Stimulated activated CD4-positive, alpha-beta T cell treated with anti-CD3 and anti-CD28 coated beads, Interleukin-12 subunit alpha, Interleukin-12 subunit beta, amount 100 ng/mL, for 24 hours (primary cell): ENCODE measurements around the gene C12orf76.
"Not testable (repeated sequence)": the region's sequence is repeated elsewhere in the genome, so short reads cannot be mapped to it uniquely, and the experiment has no call there.

ENCODE experiments used
- DNase-seq, 2 experiments: peaks; one replicate each; pipeline ENCODE4 v3.0.0-alpha.2; 2020; ENCODE audit warnings: low read depth in 2 of 2

Gene C12orf76

GRCh38 chr12:110065540-110065939 is 17.2 kb upstream of the C12orf76 start:
- DNase-seq = no peak

GRCh38 chr12:110062241-110062640 is 13.9 kb upstream of the C12orf76 start:
- DNase-seq = no peak

- no peak for DNase-seq
Measured at GRCh38 chr12:110059651-110060000, 11.3 kb upstream of the C12orf76 start.

- DNase-seq = no peak
Measured at GRCh38 chr12:110058875-110059615, 10.7 kb upstream of the C12orf76 start.

GRCh38 chr12:110056643-110057042 is 8.3 kb upstream of the C12orf76 start:
- not testable (repeated sequence) for DNase-seq

GRCh38 chr12:110055375-110056352 is 7.3 kb upstream of the C12orf76 start:
- DNase-seq = not testable (repeated sequence)

GRCh38 chr12:110050927-110051326 is 2.6 kb upstream of the C12orf76 start:
- no peak for DNase-seq

GRCh38 chr12:110049666-110050065 is 1.3 kb upstream of the C12orf76 start:
- not testable (repeated sequence) for DNase-seq

- not testable (repeated sequence) for DNase-seq
Measured at GRCh38 chr12:110049034-110049433, 712 bp upstream of the C12orf76 start.

- no peak for DNase-seq
Measured at GRCh38 chr12:110047297-110047940, 903 bp downstream of the C12orf76 start.

GRCh38 chr12:110046451-110047187 is 1.7 kb downstream of the C12orf76 start:
- DNase-seq = no peak

GRCh38 chr12:110042264-110042663 is 6.1 kb downstream of the C12orf76 start:
- DNase-seq = no peak

GRCh38 chr12:110039085-110039807 is 9.1 kb downstream of the C12orf76 start:
- no peak for DNase-seq

GRCh38 chr12:110038741-110039084 is 9.6 kb downstream of the C12orf76 start:
- DNase-seq = no peak

- no peak for DNase-seq
Measured at GRCh38 chr12:110037315-110037714, 11.0 kb downstream of the C12orf76 start.

GRCh38 chr12:110035534-110036104 is 12.7 kb downstream of the C12orf76 start:
- DNase-seq = no peak

GRCh38 chr12:110033888-110034287 is 14.4 kb downstream of the C12orf76 start:
- no peak for DNase-seq

GRCh38 chr12:110029290-110029815 is 19.0 kb downstream of the C12orf76 start:
- DNase-seq = no peak

GRCh38 chr12:110028323-110028722 is 20.0 kb downstream of the C12orf76 start:
- no peak for DNase-seq

GRCh38 chr12:110024051-110024450 is 24.3 kb downstream of the C12orf76 start:
- DNase-seq = no peak
